Mucosa of gallbladder (tissue), 1 donor: ENCODE results near the gene LRP1B. TPM values are rescaled to one million over a fixed set of nuclear protein-coding genes. Genes with fewer than 3 reads are reported as not detected.
"Not testable (repeated sequence)": the region's sequence is repeated elsewhere in the genome, so short reads cannot be mapped to it uniquely, and the experiment has no call there.

Experiments used
- DNase-seq: peaks from one replicate; pipeline ENCODE4 v3.0.0-alpha.2; 2020; ENCODE audit warnings: low spot score
- total RNA-seq: library from RNA; stranded (reverse); gene quantifications from one replicate; pipeline ENCODE4 v1.2.1, GENCODE V29; 2021
- donor health status: DM: no; HTN: no; CAD: no.

LRP1B gene
- total RNA-seq, 1 donor from 2014 or later, result 0.26 TPM

- DNase-seq, result no peak
Measured at GRCh38 chr2:140550821-140551220, 1580.0 kb downstream of the LRP1B start.

- not testable (repeated sequence) for DNase-seq
Measured at GRCh38 chr2:140544769-140545168, 1586.0 kb downstream of the LRP1B start.

DNA sequence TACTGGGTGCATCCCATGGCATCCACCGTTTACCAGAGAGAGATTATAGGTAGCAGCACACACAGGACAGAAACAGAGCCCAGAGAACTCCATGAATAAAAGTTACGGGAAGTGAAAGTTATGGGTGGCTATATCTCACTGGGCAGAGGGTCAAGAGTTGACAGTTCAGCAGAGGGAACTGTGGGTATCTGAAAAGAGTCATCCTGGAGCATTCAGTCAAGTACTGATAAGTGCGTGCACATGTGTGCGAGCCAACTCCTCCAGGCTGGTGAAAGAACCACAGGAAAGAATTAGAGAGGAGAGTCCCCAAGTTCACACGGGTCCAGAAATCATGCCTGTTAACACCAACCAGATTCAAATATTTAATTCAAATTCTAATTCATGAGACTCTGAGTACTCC is 1588.2 kb downstream of the LRP1B start:
- no peak for DNase-seq

- DNase-seq, result no peak
Measured at GRCh38 chr2:140539242-140539875, 1591.5 kb downstream of the LRP1B start.

DNA sequence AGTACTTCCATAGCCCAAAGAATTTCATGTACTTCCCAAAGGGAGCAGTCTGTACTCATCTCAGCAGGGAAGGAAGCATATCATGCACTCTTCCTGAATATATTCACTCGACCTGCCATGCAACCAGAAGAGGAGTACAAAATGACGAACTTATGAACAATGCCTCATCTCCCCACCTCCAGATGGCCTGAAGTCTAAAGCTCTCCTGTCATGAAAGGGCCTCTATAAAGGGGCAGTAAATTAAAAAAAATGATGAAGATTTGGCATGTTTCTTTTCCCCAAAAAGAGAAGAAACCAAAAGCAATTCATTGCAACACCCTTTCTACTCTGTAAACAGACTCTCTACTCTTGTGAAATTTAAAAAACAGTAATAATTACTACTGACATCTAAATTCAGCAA is 1601.1 kb downstream of the LRP1B start:
- DNase-seq, result no peak

DNA sequence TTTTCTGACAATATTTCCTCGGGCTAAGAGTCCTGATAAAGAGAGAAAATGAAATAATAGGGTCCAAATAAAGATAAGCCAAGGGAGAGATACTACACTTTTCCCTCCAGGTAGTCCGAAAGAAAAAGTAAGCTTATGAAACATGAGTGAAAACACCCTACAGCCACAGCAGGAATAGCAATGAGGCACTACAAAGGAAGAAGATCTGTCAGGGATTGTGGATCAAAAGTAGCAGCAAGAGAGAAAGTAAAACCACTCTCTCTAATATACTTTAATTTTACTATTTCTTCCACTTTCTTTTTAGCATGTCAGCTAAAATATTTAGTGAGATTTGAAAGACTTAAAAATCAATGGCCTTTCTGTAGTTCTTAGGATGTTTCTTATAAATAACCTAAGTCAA is 1601.8 kb downstream of the LRP1B start:
- no peak for DNase-seq

- no peak for DNase-seq
Measured at GRCh38 chr2:140526575-140526974, 1604.2 kb downstream of the LRP1B start.

GRCh38 chr2:140512106-140512505 is 1618.7 kb downstream of the LRP1B start:
- DNase-seq, result no peak

DNA sequence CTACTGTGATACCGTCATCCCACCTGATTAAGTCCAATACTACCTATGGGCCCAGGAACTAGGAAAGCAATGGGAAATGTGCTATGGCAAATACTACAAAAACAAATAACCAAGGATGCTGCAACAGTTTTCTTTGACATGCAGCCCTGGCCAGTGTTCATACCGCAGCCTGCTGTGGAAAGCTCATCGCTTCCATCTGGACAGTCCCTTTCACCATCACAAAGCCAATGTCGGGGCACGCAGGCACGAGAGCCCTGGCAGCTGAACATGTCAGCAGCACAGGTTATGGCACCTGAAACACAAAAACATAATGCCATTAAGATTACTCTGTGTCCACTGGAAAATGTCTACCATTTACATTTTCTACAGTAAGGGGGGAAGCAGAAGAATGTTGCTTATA is 1621.1 kb downstream of the LRP1B start:
- no peak for DNase-seq

GRCh38 chr2:140508756-140509155 is 1622.1 kb downstream of the LRP1B start:
- DNase-seq, result no peak

GRCh38 chr2:140506606-140507005 is 1624.2 kb downstream of the LRP1B start:
- no peak for DNase-seq

- no peak for DNase-seq
Measured at GRCh38 chr2:140504601-140505000, 1626.2 kb downstream of the LRP1B start.

GRCh38 chr2:140502951-140503630 is 1627.7 kb downstream of the LRP1B start:
- DNase-seq, result no peak

GRCh38 chr2:140498360-140498759 is 1632.5 kb downstream of the LRP1B start:
- no peak for DNase-seq

DNA sequence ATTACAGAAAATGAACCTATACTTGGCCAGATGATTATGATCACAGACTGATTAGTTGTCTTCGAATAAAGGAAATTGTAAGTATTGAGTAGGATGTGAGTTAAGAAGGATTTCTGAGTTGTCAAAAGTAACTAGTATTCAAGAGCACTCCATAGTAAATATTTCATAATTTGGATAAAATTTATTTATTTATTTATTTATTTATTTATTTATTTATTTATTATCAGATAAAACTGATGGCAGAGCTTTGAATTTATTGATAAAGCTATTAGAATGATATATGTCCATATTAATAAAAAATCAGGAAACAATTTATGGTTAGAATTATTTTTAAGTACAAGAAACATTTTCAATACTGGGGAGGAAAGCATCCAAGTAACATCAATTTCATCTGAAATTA is 1634.1 kb downstream of the LRP1B start:
- DNase-seq, result no peak

DNA sequence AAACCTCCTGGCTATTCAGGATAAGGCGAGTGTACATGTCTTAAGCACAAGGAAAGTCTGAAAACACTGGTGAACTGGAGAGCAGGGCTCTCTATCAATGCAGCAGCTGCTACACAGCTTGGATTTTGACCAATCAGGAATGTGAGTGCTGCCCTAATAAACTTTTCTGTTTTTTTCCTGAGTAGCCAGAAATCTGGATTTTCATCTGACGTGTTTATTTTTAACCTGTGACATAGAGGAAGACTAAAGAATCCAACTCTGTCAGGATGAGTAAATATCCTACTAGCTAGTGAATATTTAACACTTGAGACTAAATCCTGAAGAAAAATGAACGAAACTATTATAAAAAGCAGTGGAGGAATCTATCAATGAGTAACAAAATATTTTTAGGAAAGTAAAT is 1638.9 kb downstream of the LRP1B start:
- DNase-seq, result no peak

- no peak for DNase-seq
Measured at GRCh38 chr2:140489193-140489592, 1641.6 kb downstream of the LRP1B start.

DNA sequence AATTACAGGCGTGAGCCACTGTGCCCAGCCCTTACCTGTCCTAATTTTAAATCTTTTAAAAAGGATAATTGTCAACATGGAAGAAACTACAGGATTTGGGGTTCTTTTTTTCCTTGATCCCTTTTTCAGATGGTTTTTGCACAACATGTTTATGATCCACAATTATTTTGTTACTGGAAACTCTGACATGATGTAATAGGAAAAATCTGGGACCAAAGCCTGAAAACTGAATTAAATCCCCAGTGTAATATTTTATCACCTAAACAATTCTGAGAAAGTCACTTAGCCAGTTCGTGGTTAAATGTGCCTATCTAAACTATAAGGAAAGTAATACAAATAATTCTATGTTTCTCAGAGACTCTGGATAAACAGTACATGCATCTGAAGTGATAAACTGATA is 1649.7 kb downstream of the LRP1B start:
- DNase-seq, result no peak

- DNase-seq, result no peak
Measured at GRCh38 chr2:140473851-140474250, 1657.0 kb downstream of the LRP1B start.

DNA sequence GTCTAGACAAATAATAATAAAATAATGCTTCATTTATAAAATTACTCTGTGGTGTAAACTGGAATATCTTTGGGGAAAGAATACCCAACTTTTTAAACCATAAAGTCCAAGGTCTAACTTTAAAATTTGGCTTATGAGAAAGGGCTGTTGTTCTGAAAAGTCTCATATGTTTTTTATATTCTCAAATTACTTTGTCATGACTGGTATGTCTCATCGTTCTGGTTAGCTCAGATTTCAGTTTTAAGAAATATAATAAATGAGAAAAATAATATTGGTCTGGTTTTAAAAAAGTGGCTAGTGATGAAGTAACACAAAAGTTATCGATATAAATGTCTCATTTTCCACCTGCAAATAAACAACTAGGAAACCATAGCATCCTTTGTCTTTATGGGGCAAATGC is 1658.1 kb downstream of the LRP1B start:
- DNase-seq, result no peak

DNA sequence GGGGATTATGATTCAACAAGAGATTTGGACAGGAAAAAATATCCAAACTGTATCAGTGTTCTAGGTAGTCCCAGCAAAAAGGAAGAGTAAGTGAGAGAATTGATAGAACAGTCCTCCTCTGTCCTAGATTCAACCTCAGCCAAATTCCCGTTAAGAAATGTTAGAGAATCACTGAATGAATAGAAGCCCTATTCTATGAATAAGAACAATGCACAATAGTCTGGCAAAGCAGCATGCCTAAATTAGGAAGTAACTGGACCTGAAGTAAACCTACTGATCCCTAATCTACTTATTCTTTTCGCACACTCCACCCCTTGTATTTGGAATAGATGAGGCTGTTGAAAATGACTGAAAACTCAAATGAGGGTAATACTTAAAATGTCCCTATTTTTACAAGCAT is 1665.5 kb downstream of the LRP1B start:
- DNase-seq, result no peak

DNA sequence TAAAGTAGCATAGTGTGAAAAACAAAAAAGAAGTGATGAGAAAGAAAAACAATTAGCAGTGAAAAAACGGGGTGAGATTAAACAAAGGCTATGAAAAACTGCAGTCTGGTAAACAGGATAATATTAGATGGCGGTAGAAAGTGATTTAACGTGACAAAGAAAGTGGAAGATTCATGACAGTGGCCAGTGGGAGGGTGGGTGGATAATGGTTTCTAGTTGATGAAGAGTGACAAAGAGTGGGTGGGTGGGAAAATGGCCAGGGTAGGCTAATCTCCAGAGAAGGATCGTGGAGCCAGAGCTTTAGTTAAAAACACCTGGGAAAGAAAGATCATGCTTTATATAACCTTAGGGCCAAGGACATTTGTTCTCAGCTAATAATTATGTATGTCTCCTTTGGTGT is 1667.8 kb downstream of the LRP1B start:
- DNase-seq, result no peak

- DNase-seq, result no peak
Measured at GRCh38 chr2:140457483-140457882, 1673.3 kb downstream of the LRP1B start.

- DNase-seq, result no peak
Measured at GRCh38 chr2:140455315-140455714, 1675.5 kb downstream of the LRP1B start.
